WERI-Rb-1 (cell line): ENCODE measurements around the gene TPM4.
"Not testable (repeated sequence)": the region's sequence is repeated elsewhere in the genome, so short reads cannot be mapped to it uniquely, and the experiment has no call there.

Experiments used
- DNase-seq: peaks from one replicate; pipeline ENCODE4 v3.0.0-alpha.2; 2020
- H3K27ac ChIP-seq: fragments of 250-450 bp; sonication (Bioruptor Pico); 2 replicates; pipeline ENCODE4 v1.5.1; 2020; ENCODE audit warnings: mild to moderate bottlenecking, moderate library complexity
- H3K27me3 ChIP-seq: fragments of 250-450 bp; sonication (Bioruptor Pico); 2 replicates; pipeline ENCODE4 v1.5.1; 2021; ENCODE audit warnings: mild to moderate bottlenecking, low read depth, moderate library complexity; ENCODE audit not compliant: insufficient read depth, severe bottlenecking
- H3K36me3 ChIP-seq: fragments of 250-450 bp; sonication (Bioruptor Pico); 2 replicates; pipeline ENCODE4 v1.5.1; 2020; ENCODE audit warnings: mild to moderate bottlenecking, moderate library complexity
- H3K4me3 ChIP-seq: 2 replicates; pipeline ENCODE4 v1.5.1; 2011; ENCODE audit warnings: low read depth, mild to moderate bottlenecking, control low read depth, low read length
- H3K9me3 ChIP-seq: fragments of 250-450 bp; sonication (Bioruptor Pico); 2 replicates; pipeline ENCODE4 v1.5.1; 2021; ENCODE audit warnings: mild to moderate bottlenecking, moderate library complexity; ENCODE audit not compliant: severe bottlenecking
- CTCF ChIP-seq: IDR thresholded peaks from 2 replicates; pipeline ENCODE4 v1.5.1; 2011; ENCODE audit warnings: low read depth, mild to moderate bottlenecking, control low read depth, inconsistent platforms, low read length

The TPM4 gene

GRCh38 chr19:16085115-16085514 lies 8.8 kb downstream of the TPM4 start:
- DNase-seq, result no peak
- Histone ChIP-seq H3K27me3 (no peaks in the 10 kb centered on the region), H3K27ac (peak overlapping the region; percentile 21; the same call in 1 of the 2 replicates), H3K36me3 (peaks cover 87% of the 10 kb centered on the region), H3K9me3 (no peaks in the 10 kb centered on the region), H3K4me3 (no peak overlapping the region)
- no peak for TF ChIP-seq CTCF

- H3K27me3 ChIP-seq, DNase-seq, H3K4me3 ChIP-seq, H3K9me3 ChIP-seq: not testable (repeated sequence)
- peak overlapping the region; percentile 73; the same call in 1 of the 2 replicates for H3K27ac ChIP-seq
- peaks cover 92% of the 10 kb centered on the region for H3K36me3 ChIP-seq
These were observed 11.1 kb downstream of the TPM4 start for GRCh38 chr19:16087404-16087803.

DNA sequence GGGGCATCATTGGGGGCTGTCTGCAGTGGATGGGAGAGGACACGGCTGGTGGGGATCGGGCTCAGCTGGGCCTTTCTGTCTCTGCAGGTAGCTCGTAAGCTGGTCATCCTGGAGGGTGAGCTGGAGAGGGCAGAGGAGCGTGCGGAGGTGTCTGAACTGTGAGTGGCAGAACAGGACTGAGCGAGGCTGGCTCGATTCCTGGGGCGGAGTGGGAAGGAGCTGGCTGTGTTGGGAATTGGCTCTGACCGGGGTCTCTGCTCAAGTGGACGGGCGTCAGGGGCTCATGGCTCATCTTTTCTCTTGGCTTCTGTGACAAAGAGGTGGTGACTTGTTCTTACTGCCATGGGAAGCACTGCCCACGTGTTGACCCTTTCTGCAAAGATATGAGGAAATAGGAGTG lies 11.6 kb downstream of the TPM4 start:
- no peak for TF ChIP-seq CTCF
- DNase-seq, result no peak
- H3K27ac ChIP-seq, result no peak overlapping the region
- no peak overlapping the region for H3K4me3 ChIP-seq
- H3K27me3 ChIP-seq, result no peaks in the 10 kb centered on the region
- peaks cover 94% of the 10 kb centered on the region for H3K36me3 ChIP-seq
- no peaks in the 10 kb centered on the region for H3K9me3 ChIP-seq

DNA sequence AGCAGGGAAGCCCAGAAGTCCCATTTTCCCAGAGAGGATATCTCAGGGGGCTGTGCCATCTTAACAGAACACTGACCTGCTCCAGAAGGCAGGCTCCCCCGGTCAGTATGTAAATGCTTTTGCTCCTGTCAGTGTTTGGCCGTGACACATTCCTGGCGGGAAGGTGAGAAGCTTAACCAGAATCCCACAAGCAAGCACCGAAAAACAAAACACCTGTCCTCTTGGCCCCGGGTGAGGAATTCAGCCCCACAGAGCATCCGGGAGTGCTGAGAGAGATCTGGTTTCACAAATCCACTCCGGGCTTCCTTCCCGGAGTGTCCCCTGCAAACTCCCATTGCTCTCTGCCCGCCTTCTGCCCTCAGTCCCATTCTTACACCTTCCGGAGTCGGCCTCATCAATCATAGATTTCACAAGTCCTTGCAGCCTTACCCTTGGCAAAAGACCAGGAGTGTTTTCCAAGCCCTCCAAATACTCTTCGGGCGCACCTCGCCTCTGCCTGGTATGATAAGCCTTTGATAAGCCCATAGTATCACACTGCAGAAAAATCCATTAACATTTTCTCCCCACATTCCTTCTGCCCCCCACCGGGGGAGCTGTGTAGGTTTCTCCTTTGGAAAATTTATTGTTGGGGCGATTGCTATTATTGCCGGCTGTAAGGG lies 12.2 kb downstream of the TPM4 start:
- H3K27me3 ChIP-seq, result no peaks in the 10 kb centered on the region
- no peak overlapping the region for H3K27ac ChIP-seq
- no peaks in the 10 kb centered on the region for H3K9me3 ChIP-seq
- no peak overlapping the region for H3K4me3 ChIP-seq
- DNase-seq, result no peak
- no peak for TF ChIP-seq CTCF
- peaks cover 95% of the 10 kb centered on the region for H3K36me3 ChIP-seq

- no peaks in the 10 kb centered on the region for H3K9me3 ChIP-seq
- H3K4me3 ChIP-seq, result no peak overlapping the region
- no peak overlapping the region for H3K27ac ChIP-seq
- TF ChIP-seq CTCF, result no peak
- H3K27me3 ChIP-seq, result no peaks in the 10 kb centered on the region
- H3K36me3 ChIP-seq, result peaks cover 97% of the 10 kb centered on the region
- no peak for DNase-seq
These were observed 12.9 kb downstream of the TPM4 start for GRCh38 chr19:16089010-16089846.
